Lung (tissue), 12 donors: ENCODE results near the gene IQGAP3. TPM values are rescaled to one million over a fixed set of nuclear protein-coding genes. Genes with fewer than 3 reads are reported as not detected.
A peak's percentile ranks its signal among the peaks of the same experiment; 100 is the strongest.

Experiments used
- ATAC-seq: fragments of 200-7000 bp; cut with Tn5 transposase; one replicate; pipeline ENCODE4 v1.9.1; 2020; ENCODE audit warnings: moderate number of reproducible peaks; ENCODE audit not compliant: insufficient read depth, low FRiP score
- DNase-seq, 3 donors: peaks; one replicate each; pipeline ENCODE4 v3.0.0-alpha.2; 2013 to 2017
- H3K27ac ChIP-seq, 2 donors: one replicate each; pipeline ENCODE4 v1.5.1; 2013; ENCODE audit warnings: mild to moderate bottlenecking in 2 of 2, moderate library complexity in 2 of 2, control low read depth in 1 of 2, inconsistent platforms in 1 of 2, low read depth in 1 of 2, low read length in 1 of 2
- H3K27me3 ChIP-seq, 3 donors: one replicate each; pipeline ENCODE4 v1.5.1; 2013; ENCODE audit warnings: low read length in 2 of 3; ENCODE audit not compliant: control insufficient read depth in 3 of 3, insufficient read depth in 3 of 3
- H3K36me3 ChIP-seq, 4 donors: one replicate each; pipeline ENCODE4 v1.5.1; 2013; ENCODE audit warnings: low read length in 4 of 4, mild to moderate bottlenecking in 1 of 4, moderate library complexity in 1 of 4; ENCODE audit not compliant: control insufficient read depth in 4 of 4, insufficient read depth in 4 of 4
- H3K4me1 ChIP-seq, 5 donors: one replicate each; pipeline ENCODE4 v1.5.1; 2013; ENCODE audit warnings: low read length in 5 of 5, mild to moderate bottlenecking in 2 of 5, moderate library complexity in 1 of 5; ENCODE audit not compliant: control insufficient read depth in 5 of 5, insufficient read depth in 5 of 5
- H3K4me3 ChIP-seq: one replicate; pipeline ENCODE4 v1.5.1; 2013; ENCODE audit warnings: mild to moderate bottlenecking, control low read depth, moderate library complexity
- H3K9ac ChIP-seq, 2 donors: one replicate each; pipeline ENCODE4 v1.5.1; 2013; ENCODE audit warnings: low read length in 2 of 2, control low read depth in 1 of 2; ENCODE audit not compliant: insufficient read depth in 1 of 2
- H3K9me3 ChIP-seq, 4 donors: one replicate each; pipeline ENCODE4 v1.5.1; 2013; ENCODE audit warnings: low read length in 3 of 4, mild to moderate bottlenecking in 1 of 4, moderate library complexity in 1 of 4; ENCODE audit not compliant: control insufficient read depth in 4 of 4, insufficient read depth in 3 of 4
- WGBS, 2 donors: extraction: QIAGEN DNeasy Blood & Tissue Kit; methylation state at CpG; one replicate each; pipeline ENCODE4 v1.1.7; 2013; 5-methylcytosine and 5-hydroxymethylcytosine counted together
- polyA plus RNA-seq, 2 donors: library from polyadenylated mRNA; stranded (reverse); fragments of 200-250 nt; gene quantifications; one replicate each; pipeline ENCODE4 v1.2.1, GENCODE V29; 2013
- total RNA-seq, 2 donors: library from RNA; depleted of rRNA in 1 of 2; stranded (reverse); fragments of >200 nt in 1 of 2; gene quantifications; one replicate each; pipeline ENCODE4 v1.2.1, GENCODE V29; 2014 to 2021
- TF ChIP-seq, protein P1 (sequence below): IDR thresholded peaks from 2 replicates; pipeline ENCODE4 v1.5.1; 2012; ENCODE audit warnings: mild to moderate bottlenecking; ENCODE audit errors: control extremely low read depth, extremely low read depth
- donor health status: control.
- donor health status: control.
- donor health status: Bipolar disorder and iron deficiency.
- donor health status: healthy.
- donor health status: DM: yes; HTN: yes; CAD: no.

IQGAP3 gene
- total and polyA plus RNA-seq, 4 donors, result 0.42 to 3.4 (median 1.2) TPM

GRCh38 chr1:156495401-156496140 is 76.8 kb downstream of the IQGAP3 start:
- Histone ChIP-seq H3K9ac (no peak overlapping the region), H3K27me3 (no peaks in the 10 kb centered on the region), H3K4me1 (peaks cover 47 to 78% (median 58%) of the 10 kb centered on the region in 5 donors), H3K36me3 (peaks cover 0 to 9% (median 5%) of the 10 kb centered on the region in 4 donors), H3K9me3 (no peaks in the 10 kb centered on the region), H3K4me3 (no peak overlapping the region), H3K27ac (peak overlapping the region; percentile 2 to 69)
- TF ChIP-seq, protein P1, sequence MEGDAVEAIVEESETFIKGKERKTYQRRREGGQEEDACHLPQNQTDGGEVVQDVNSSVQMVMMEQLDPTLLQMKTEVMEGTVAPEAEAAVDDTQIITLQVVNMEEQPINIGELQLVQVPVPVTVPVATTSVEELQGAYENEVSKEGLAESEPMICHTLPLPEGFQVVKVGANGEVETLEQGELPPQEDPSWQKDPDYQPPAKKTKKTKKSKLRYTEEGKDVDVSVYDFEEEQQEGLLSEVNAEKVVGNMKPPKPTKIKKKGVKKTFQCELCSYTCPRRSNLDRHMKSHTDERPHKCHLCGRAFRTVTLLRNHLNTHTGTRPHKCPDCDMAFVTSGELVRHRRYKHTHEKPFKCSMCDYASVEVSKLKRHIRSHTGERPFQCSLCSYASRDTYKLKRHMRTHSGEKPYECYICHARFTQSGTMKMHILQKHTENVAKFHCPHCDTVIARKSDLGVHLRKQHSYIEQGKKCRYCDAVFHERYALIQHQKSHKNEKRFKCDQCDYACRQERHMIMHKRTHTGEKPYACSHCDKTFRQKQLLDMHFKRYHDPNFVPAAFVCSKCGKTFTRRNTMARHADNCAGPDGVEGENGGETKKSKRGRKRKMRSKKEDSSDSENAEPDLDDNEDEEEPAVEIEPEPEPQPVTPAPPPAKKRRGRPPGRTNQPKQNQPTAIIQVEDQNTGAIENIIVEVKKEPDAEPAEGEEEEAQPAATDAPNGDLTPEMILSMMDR, result no peak
- DNase-seq (no peak), ATAC-seq (no peak)
- WGBS, 2 donors, result 64 to 65% methylated on average over 9 of the region's 9 CpGs

DNA sequence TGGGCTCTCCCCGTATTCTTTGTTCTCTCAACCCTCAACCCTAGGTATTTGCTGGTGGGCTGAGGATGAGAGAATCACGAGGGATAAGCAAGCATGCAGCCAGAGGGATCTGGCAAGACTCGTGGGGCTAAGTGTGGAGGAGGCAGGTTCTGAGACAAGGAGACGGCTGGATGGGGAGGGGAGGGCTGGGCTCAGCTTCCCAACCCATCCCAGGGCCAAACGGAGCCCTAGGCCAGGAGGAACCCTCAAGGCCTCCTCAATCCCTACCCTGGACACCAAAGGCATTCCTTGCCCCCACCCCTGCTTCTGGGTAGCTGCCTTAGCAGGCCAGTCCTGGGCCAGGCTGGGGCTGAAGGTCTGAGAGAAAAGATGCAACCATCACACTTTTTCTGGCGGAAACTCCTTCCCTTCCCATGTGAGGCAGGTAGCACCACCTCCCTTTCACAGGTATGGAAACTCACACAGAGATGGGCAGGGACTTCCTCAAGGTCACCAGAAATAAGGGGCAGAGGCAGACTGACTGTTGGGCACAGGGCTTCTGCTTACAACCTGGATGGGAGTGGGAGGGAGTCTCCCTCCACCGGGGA is 78.0 kb downstream of the IQGAP3 start:
- H3K4me3 ChIP-seq, result no peak overlapping the region
- H3K9me3 ChIP-seq, result no peaks in the 10 kb centered on the region
- TF ChIP-seq, protein P1, result no peak
- 48 to 63% methylated on average over 7 of the region's 7 CpGs for WGBS, 2 donors
- peaks cover 0 to 5% (median 4%) of the 10 kb centered on the region in 4 donors for H3K36me3 ChIP-seq
- no peak for DNase-seq
- peaks cover 50 to 90% (median 59%) of the 10 kb centered on the region in 5 donors for H3K4me1 ChIP-seq
- H3K27me3 ChIP-seq, result no peaks in the 10 kb centered on the region
- no peak for ATAC-seq
- H3K9ac ChIP-seq, result no peak overlapping the region
- peak overlapping the region; percentile 11 to 33 for H3K27ac ChIP-seq

DNA sequence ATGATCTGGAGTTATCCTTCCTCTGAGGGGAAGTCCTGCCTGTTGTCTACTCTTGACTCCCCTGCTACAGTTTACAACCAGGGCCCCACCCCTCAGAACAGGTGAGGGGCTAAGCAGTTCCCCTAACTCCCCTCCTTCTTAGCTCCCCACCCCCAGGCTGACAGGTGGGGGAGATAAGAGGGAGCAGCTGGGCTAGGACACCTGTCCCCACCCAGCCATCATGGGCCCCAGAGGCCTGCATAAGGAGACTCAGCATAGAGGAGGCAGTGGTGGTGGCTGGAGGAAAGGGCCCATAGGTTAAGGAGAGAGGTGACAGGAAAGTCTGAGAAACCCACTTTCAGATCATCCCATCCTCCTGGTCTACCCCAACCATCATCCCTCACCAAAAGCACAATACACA is 78.6 kb downstream of the IQGAP3 start:
- no peak overlapping the region for H3K27ac ChIP-seq
- no peak for ATAC-seq
- H3K36me3 ChIP-seq, result peaks cover 0 to 5% (median 4%) of the 10 kb centered on the region in 4 donors
- no peak for DNase-seq
- no peaks in the 10 kb centered on the region for H3K27me3 ChIP-seq
- peaks cover 48 to 91% (median 59%) of the 10 kb centered on the region in 5 donors for H3K4me1 ChIP-seq
- no peak overlapping the region for H3K9ac ChIP-seq
- H3K4me3 ChIP-seq, result no peak overlapping the region
- no peaks in the 10 kb centered on the region for H3K9me3 ChIP-seq
- TF ChIP-seq, protein P1, result no peak
